ENCODE data around the gene NCEH1.

- TF ChIP-seq CTCF (IDR thresholded peaks at IDR 0.05) (no peak), POLR2A (IDR thresholded peaks at IDR 0.05) (no peak)
Measured at GRCh38 chr3:172696357-172696756, 14.5 kb downstream of the NCEH1 start.

Measured in prostate gland (tissue), 2 donors.